ENCODE results near the gene CRABP1.

Gene CRABP1

GRCh38 chr15:78340231-78341056, at the start of gene CRABP1:
Gene CRABP1 (plus strand): TSS chr15:78340353. CDS start chr15:78340429, 76 bp downstream.
- FAIRE-seq = no peak

GRCh38 chr15:78291052-78291451, 49.1 kb upstream of the CRABP1 start:
- FAIRE-seq = no peak

DNA sequence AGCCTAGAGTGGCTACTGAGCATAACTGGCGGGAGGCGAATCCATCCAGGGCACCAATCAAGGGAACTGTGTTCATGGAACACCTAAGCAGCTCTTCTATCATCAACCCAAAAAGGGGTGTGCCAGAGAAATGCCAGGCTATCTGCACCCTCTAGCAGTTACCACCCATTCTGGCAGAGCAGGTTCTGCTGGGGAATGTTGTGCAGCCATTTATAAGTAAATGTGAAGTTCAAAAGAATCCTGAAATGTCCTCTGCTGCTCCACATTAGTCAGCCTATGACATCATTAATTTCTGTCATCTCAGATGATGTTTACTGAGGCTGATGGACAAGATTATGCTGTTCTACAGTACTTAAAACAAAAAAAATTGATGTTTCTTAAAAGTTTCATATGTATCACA, 48.5 kb upstream of the CRABP1 start:
- FAIRE-seq = no peak

DNA sequence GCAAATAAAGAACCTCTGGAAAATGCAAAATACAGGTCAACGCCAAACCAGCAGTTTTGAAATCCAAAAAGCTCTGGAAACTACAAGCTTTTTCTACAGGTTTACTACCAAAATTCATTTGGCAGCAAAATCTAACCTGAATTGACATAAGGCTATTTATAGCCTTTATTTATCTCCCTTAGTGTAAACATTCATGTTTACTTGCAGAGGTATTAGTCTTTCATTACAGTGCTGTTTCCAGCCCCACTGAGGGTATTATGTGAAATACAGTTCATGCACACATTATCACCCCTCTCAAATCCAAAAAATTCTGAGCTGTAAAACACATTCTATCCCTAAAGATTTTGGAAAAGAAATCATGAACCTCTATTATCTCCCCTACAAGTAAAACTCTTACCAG, 47.9 kb upstream of the CRABP1 start:
- no peak for FAIRE-seq

- FAIRE-seq = no peak
Observed at GRCh38 chr15:78299101-78299930, 40.8 kb upstream of the CRABP1 start, which contains the start of gene SKIC8. Gene SKIC8 (minus strand): TSS chr15:78299609. CDS start chr15:78295686, 3,923 bp downstream.

- no peak for FAIRE-seq
Observed at GRCh38 chr15:78301326-78301725, 38.8 kb upstream of the CRABP1 start.

GRCh38 chr15:78301828-78302227, 38.3 kb upstream of the CRABP1 start:
- no peak for FAIRE-seq

DNA sequence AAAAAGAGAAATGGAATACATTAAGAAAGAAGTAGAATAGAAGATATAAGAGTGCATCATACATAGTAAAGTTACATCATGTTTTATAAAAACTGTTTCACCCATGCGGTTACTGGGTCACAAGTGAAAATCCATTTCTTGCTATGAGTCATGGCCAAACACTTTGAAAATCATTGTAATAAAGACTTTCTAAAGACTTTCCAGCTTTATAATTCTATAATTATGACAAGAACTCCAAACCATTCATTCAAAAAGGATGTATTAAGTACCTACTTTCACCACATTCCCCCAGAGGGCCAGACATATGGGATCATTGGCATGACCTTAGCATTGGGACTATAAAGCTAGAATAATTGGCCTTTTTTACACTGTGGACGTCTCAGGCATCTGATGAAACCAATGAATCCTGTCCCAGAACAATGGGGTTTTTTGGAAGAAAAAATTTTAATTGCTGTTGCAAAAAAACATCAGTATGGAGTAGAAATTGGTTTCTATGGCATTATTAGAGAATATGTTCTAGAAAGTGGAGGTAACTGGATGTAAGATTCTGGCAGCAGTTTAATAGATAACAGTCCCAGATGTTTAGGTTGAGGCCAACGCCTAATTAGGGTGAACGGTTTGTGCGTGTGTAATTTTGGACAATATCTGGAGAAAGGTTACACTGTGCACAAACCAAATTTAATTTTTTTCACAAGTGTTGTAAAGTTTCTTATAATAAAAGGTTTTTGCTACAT, 37.4 kb upstream of the CRABP1 start:
- FAIRE-seq = no peak

DNA sequence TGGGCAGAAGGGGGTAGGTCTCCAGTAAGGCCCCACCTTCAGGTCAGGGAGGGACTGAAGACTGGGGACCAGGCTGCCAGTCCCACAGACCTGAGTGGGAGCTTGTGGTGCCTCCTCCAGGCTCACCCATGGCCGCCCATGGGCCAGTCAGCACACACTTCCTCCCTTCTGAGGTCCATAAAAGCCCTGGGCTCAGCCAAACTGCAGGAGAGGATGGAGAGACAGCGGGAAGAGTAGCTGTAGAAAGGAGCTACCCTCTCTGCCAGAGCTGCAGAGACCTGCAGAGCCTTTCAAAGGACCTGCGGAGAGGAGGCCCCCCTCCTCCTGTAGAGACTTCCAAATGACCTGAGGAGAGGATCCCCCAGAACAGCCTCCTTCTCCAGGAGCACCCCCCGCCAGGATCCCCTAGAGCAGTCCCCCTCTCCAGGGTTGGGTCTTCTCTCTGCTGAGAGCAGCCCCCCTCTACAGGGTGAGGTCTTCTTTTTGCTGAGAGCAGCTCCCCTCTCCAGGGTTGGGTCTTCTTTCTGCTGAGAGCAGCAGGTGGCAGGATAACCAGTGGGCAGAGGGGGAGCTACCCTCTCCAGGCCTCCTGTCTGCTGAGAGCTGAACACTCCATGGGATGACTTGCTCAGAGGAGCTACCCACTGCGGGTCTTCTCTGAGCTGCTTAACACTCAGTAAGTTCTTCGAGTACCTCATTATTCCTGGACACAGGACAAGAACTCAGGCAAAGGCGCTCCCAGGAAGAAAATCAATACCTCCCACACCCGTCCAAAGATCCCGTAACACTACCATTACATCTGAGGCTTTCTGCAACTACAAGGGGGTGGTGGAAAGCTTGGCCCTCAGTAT, 35.7 kb upstream of the CRABP1 start:
- FAIRE-seq = no peak

DNA sequence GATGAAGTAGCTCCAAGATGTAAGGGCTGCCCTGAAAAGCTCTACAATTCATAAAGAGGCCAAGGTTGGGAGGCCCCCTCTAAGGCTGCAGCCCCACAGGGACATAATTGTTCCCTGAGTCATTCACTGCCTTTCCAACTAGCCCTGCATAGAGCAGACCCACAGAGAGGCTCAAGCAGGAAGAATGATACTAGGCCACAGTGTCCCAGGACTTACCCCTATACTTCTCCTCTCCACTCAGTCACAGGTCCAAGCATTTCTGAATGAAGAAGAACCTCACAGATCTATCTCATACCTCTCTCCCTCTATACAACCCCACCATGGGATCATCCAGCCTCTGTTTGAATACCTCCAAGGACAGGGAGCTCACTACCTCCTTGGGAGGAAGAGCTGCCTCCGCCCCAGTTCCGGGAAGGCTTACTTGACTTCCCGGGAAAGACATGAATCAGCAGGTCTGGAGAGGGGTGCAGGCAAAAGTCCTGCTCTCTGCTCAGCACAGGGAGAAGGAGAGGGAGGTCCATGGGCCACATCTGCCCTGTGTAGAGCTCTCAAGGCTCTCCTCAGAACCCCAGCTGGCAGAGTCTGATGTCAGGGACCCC, 33.9 kb upstream of the CRABP1 start:
- no peak for FAIRE-seq

GRCh38 chr15:78307976-78308375, 32.2 kb upstream of the CRABP1 start:
- FAIRE-seq = no peak

GRCh38 chr15:78308422-78309032, 31.6 kb upstream of the CRABP1 start:
- no peak for FAIRE-seq

- no peak for FAIRE-seq
Observed at GRCh38 chr15:78311292-78311691, 28.9 kb upstream of the CRABP1 start.

DNA sequence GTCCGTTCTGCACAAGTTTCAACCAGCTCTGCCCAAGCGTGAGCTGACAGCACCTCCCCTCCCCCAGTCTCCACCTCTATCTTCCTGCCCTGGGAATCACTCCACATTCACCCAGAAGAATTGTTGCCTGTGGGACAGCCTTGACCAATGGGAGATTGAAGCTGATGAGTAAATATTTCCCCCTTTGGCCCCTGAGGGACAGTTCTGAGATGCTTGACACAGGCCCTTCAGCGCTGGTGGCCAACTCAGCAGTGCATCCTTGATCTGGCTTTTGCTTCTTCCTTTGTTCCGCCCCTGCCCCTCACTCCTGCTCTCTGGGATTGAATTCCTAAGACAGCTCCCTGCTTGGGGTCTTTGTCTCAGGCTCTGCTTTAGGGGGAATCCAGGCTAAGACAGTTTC, 27.6 kb upstream of the CRABP1 start:
- FAIRE-seq = no peak

GRCh38 chr15:78312957-78313356, 27.2 kb upstream of the CRABP1 start:
- no peak for FAIRE-seq

DNA sequence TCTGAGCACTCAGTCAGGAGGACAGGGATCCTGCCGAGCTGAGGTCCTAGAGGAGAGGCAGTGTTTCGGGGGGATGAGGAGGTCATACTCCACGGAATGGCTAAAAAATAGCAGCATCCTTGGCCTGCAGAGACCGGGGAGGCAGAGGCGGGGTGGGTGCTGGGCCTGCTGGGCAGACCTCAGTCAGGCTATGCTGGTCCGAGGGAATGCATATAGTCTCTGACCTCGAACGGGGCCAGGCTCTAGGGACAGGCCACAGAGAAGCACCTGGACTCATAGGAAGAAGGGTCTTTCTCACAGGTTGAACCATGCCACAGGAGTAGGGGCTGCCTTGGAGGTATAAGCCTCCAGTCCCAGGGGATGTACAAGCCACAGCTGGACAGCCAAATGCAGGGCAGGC, 26.8 kb upstream of the CRABP1 start:
- no peak for FAIRE-seq

GRCh38 chr15:78314181-78314581, 26.0 kb upstream of the CRABP1 start:
- no peak for FAIRE-seq

DNA sequence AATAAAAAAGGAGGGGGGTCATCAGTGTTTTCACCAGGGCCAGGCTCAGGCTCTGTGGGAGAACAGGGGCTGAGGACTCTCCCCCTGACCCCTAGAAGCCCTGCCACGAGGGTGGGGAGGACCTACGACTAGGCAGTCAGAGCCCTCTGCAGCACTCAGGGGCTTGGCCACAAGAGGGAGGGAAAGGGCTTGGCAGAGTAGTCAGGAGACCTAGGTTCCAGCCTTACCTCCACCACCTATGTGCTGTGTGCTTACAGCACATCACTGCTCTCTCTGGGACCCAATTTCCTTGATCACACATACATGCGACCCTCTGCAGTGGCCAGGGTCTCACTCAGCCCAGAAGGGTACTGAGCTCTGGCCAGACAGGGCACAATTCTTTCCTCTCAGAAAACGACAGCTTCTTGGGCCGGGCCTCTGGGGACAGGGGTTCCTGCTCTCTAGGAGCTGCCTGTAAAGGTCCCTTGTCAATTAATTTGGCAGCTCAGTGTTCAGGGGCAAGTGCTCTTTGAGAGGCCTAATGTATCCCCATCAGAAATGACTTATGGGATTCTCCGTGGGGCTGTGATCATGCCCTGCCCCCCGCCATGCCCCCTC, 24.4 kb upstream of the CRABP1 start:
- no peak for FAIRE-seq

GRCh38 chr15:78316283-78317083, 23.7 kb upstream of the CRABP1 start:
- FAIRE-seq = no peak

Measured in colon (tissue), 2 donors.